ENCODE results near the gene COL19A1.

COL19A1 gene

GRCh38 chr6:70041411-70041810, 175.1 kb downstream of the COL19A1 start:
- no peak for TF ChIP-seq ZFX (IDR thresholded peaks at IDR 0.05; ENCODE audit: borderline replicate concordance)
- TF ChIP-seq, protein P1, sequence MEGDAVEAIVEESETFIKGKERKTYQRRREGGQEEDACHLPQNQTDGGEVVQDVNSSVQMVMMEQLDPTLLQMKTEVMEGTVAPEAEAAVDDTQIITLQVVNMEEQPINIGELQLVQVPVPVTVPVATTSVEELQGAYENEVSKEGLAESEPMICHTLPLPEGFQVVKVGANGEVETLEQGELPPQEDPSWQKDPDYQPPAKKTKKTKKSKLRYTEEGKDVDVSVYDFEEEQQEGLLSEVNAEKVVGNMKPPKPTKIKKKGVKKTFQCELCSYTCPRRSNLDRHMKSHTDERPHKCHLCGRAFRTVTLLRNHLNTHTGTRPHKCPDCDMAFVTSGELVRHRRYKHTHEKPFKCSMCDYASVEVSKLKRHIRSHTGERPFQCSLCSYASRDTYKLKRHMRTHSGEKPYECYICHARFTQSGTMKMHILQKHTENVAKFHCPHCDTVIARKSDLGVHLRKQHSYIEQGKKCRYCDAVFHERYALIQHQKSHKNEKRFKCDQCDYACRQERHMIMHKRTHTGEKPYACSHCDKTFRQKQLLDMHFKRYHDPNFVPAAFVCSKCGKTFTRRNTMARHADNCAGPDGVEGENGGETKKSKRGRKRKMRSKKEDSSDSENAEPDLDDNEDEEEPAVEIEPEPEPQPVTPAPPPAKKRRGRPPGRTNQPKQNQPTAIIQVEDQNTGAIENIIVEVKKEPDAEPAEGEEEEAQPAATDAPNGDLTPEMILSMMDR (IDR thresholded peaks at IDR 0.05) = no peak
- no peak overlapping the region for H3K27ac ChIP-seq

GRCh38 chr6:70045413-70045812, 179.1 kb downstream of the COL19A1 start:
- no peak for TF ChIP-seq ZFX (IDR thresholded peaks at IDR 0.05; ENCODE audit: borderline replicate concordance)
- TF ChIP-seq, protein P1 (IDR thresholded peaks at IDR 0.05) = no peak
- H3K27ac ChIP-seq = no peak overlapping the region

DNA sequence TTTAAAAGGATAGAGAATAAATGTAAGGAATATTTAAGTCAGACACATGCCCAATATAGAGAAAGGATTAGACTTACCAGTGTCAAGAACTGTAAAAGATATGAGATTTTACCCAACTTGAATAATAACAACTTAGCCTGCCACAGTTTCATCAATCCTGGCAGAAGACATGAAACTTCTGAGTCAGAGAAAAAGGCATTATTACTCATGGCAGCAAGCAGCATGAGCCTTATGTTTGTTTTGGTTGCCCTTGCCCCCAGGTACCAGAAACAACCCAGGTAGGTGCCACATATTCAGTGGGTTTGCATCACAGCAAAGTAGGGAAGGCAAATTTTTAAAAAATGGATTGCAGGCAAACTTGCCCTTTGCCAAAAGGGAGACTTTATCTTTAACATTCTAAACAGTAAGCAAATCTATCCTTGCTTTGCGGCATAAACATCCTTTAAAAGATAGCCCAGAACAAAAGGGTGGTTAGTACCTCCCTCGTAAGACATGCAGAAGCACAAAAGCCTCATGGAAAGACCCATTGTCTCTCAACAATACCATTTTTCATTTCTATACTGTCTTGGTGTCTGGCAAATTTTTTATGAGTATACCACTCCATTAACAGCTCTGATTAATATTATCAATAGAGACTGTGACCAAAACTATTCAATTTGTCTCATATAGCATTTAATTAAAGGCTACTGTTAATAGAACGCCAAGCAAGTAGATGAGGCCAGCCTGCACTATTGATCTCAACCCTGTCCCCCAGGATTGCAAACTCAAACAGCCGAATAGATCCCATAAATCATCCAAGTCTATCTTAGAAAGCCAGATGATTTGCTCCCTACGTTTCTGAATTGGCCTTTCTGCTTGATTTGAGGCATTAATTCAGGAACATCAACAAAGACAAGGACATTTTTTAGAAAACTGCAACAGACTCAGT, 185.1 kb downstream of the COL19A1 start:
- TF ChIP-seq ZFX (IDR thresholded peaks at IDR 0.05; ENCODE audit: borderline replicate concordance) = no peak
- TF ChIP-seq, protein P1 (IDR thresholded peaks at IDR 0.05) = no peak
- no peak overlapping the region for H3K27ac ChIP-seq

- TF ChIP-seq ZFX (IDR thresholded peaks at IDR 0.05; ENCODE audit: borderline replicate concordance) = no peak
- TF ChIP-seq, protein P1 (IDR thresholded peaks at IDR 0.05) = no peak
- H3K27ac ChIP-seq = no peak overlapping the region
Measured at GRCh38 chr6:70059039-70059719, 192.8 kb downstream of the COL19A1 start.

- TF ChIP-seq, protein P1 (IDR thresholded peaks at IDR 0.05) = no peak
- no peak for TF ChIP-seq ZFX (IDR thresholded peaks at IDR 0.05; ENCODE audit: borderline replicate concordance)
Measured at GRCh38 chr6:70060680-70061079, 194.3 kb downstream of the COL19A1 start.

GRCh38 chr6:70061546-70061945, 195.2 kb downstream of the COL19A1 start:
- H3K27ac ChIP-seq = no peak overlapping the region
- no peak for TF ChIP-seq ZFX (IDR thresholded peaks at IDR 0.05; ENCODE audit: borderline replicate concordance)
- TF ChIP-seq, protein P1 (IDR thresholded peaks at IDR 0.05) = no peak

More at GRCh38 chr6:70060680-70061079, 194.3 kb downstream of the COL19A1 start:
- no peak overlapping the region for H3K27ac ChIP-seq

- TF ChIP-seq, protein P1 (IDR thresholded peaks at IDR 0.05) = no peak
- no peak for TF ChIP-seq ZFX (IDR thresholded peaks at IDR 0.05; ENCODE audit: borderline replicate concordance)
- no peak overlapping the region for H3K27ac ChIP-seq
Measured at GRCh38 chr6:70062010-70062409, 195.7 kb downstream of the COL19A1 start.
